Progenitor cell of endocrine pancreas (in vitro differentiated cells): ENCODE data around the gene KIAA1328. TPM values are rescaled to one million over a fixed set of nuclear protein-coding genes. Genes with fewer than 3 reads are reported as not detected.

Source experiments
- DNase-seq: peaks from one replicate; pipeline ENCODE4 v3.0.0; 2021; ENCODE audit warnings: low spot score; ENCODE audit not compliant: unreplicated experiment
- H3K27ac Mint-ChIP-seq: 2 replicates; pipeline ENCODE4 v1.8.0; 2021; ENCODE audit warnings: mild to moderate bottlenecking, moderate library complexity, mixed read lengths
- H3K27me3 Mint-ChIP-seq: 2 replicates; pipeline ENCODE4 v1.8.0; 2021; ENCODE audit warnings: mixed read lengths
- H3K36me3 Mint-ChIP-seq: 2 replicates; pipeline ENCODE4 v1.8.0; 2022; ENCODE audit warnings: mixed read lengths; ENCODE audit not compliant: insufficient read depth
- H3K4me1 Mint-ChIP-seq: 2 replicates; pipeline ENCODE4 v1.8.0; 2021; ENCODE audit warnings: low read depth, mixed read lengths
- H3K4me3 Mint-ChIP-seq: 2 replicates; pipeline ENCODE4 v1.8.0; 2021; ENCODE audit warnings: low read depth, mild to moderate bottlenecking, moderate library complexity, mixed read lengths
- H3K9me3 Mint-ChIP-seq: 2 replicates; pipeline ENCODE4 v1.8.0; 2021; ENCODE audit warnings: low read depth, mixed read lengths
- total RNA-seq: library from RNA; stranded (reverse); gene quantifications from 2 replicates; pipeline ENCODE4 v1.2.1, GENCODE V29; 2021
- TF ChIP-seq, protein P1 (sequence below): fragments of 200-600 bp; sonication (generic); IDR thresholded peaks from one replicate; pipeline ENCODE4 v1.5.0; 2021; ENCODE audit warnings: antibody characterized with exemption, mild to moderate bottlenecking; ENCODE audit not compliant: unreplicated experiment

Gene KIAA1328
- total RNA-seq, 1 donor from 2014 or later = 12.4 TPM

DNA sequence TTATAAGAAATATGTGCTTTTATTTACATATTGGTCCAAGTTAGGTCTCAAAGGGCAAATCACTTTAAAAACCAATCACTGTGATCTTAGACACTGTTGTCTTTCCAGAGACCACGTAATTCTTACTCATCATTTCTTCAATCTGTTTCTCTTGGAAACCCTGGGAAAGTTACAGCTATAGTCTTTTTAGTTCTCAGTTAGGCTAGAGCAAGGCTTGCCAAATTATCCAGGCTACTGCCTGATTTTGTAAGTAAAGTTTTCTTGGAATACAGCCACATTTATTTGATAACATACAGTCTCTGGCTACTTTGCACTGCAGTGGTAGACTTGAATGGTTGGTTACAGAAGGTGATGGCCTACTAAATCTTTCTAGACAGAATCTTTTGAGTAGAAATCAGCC lies 106.0 kb downstream of the KIAA1328 start:
- Mint-ChIP-seq H3K36me3 (peaks cover 24% of the 10 kb centered on the region), H3K27ac (no peak overlapping the region), H3K9me3 (peaks cover 30% of the 10 kb centered on the region), H3K4me1 (no peaks in the 10 kb centered on the region), H3K4me3 (no peak overlapping the region), H3K27me3 (no peaks in the 10 kb centered on the region)
- TF ChIP-seq, protein P1, sequence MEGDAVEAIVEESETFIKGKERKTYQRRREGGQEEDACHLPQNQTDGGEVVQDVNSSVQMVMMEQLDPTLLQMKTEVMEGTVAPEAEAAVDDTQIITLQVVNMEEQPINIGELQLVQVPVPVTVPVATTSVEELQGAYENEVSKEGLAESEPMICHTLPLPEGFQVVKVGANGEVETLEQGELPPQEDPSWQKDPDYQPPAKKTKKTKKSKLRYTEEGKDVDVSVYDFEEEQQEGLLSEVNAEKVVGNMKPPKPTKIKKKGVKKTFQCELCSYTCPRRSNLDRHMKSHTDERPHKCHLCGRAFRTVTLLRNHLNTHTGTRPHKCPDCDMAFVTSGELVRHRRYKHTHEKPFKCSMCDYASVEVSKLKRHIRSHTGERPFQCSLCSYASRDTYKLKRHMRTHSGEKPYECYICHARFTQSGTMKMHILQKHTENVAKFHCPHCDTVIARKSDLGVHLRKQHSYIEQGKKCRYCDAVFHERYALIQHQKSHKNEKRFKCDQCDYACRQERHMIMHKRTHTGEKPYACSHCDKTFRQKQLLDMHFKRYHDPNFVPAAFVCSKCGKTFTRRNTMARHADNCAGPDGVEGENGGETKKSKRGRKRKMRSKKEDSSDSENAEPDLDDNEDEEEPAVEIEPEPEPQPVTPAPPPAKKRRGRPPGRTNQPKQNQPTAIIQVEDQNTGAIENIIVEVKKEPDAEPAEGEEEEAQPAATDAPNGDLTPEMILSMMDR = no peak
- no peak for DNase-seq

DNA sequence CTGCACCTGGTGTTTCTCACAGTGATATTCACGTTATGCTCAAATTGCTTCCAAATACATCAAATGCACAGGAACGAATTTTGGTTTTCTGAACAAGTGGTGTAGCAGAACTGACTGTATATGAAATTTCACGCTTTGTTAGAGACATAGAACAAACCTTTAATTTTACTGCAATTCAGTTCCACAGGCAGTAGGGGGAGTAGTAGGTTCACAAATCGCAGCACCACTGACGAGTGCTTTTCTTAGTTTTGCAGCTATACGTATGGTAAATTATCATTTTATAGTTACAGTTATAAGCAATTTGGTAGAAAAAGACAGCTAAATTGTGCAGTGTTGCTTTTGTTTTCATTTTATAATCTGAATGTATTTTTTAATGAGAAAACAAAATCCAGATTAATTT lies 113.3 kb downstream of the KIAA1328 start:
- no peak overlapping the region for H3K4me3 Mint-ChIP-seq
- TF ChIP-seq, protein P1 = peak; percentile 83
- peaks cover 8% of the 10 kb centered on the region for H3K4me1 Mint-ChIP-seq
- peaks cover 20% of the 10 kb centered on the region for H3K9me3 Mint-ChIP-seq
- no peaks in the 10 kb centered on the region for H3K27me3 Mint-ChIP-seq
- peaks cover 18% of the 10 kb centered on the region for H3K36me3 Mint-ChIP-seq
- DNase-seq = no peak
- H3K27ac Mint-ChIP-seq = no peak overlapping the region

DNA sequence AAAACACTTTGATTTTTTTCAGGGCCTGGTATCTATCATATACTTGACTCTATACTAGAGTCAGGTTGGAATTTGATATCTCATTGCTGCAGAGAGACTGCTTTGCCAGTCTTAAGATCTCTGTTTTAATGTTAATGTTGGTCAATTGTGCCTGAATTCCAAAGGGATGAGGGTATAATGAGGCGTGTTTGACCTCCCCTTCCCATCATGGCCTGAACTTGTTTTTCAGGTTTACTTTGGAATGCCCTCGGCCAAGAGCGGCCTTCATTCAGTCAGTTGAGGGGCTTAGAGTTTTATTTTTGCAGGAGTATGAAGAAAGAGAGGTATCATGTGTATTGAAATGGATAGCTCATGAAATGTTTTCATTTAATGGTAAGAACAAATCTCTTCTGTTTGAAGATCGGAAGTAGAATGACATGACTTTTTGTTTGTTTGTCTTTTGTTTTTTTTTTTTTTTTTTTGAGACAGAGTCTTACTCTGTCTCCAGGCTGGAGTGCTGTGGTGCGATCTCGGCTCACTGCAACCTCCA lies 119.0 kb downstream of the KIAA1328 start:
- Mint-ChIP-seq H3K4me3 (peak overlapping the region; percentile 1), H3K36me3 (peaks cover 7% of the 10 kb centered on the region), H3K4me1 (peaks cover 20% of the 10 kb centered on the region), H3K9me3 (peaks cover 7% of the 10 kb centered on the region), H3K27ac (peak overlapping the region; percentile 88), H3K27me3 (no peaks in the 10 kb centered on the region)
- DNase-seq = no peak
- TF ChIP-seq, protein P1 = no peak

DNA sequence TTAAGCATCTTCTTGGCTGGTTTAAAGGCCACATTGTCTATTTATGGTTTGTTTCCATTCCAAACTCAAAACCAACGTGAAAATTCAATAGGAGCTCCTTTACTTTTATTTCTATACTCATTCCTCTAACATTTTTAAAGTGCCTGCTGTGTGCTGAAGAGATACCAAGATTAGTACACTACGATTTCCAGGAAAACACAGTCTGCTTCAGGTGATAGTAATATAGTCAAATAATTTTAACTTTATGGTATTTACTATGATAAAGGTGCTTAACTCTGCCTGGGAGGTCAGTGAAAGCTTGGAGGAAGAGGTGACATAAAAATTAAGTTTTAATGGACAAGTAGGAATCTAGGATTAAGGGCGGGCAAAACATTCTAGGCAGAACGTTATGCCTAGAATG lies 121.4 kb downstream of the KIAA1328 start:
- Mint-ChIP-seq H3K9me3 (peaks cover 7% of the 10 kb centered on the region), H3K27me3 (no peaks in the 10 kb centered on the region), H3K36me3 (peaks cover 7% of the 10 kb centered on the region), H3K4me1 (peaks cover 17% of the 10 kb centered on the region), H3K4me3 (no peak overlapping the region), H3K27ac (no peak overlapping the region)
- TF ChIP-seq, protein P1 = no peak
- DNase-seq = no peak

DNA sequence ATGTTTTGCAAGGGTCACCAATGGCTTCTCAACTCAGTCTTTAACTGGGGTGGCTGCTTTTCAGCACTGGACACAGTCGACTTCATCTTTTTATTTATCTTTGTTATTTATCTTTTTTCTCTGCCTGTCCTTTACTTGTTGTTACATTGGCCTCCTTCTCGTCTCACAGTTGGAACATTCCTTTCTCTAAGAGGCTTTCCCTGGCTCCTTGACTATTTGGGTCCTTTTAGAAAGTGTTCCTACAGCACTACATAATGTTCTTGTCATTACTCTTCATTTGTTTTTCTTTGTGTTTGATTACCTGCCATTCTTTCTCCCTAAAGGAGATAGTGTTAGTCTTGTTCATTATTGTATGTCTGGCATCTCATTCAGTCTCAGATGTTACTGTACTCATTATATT lies 122.0 kb downstream of the KIAA1328 start:
- Mint-ChIP-seq H3K36me3 (peaks cover 7% of the 10 kb centered on the region), H3K4me3 (no peak overlapping the region), H3K27ac (no peak overlapping the region)

More for the DNA sequence above, 122.0 kb downstream of the KIAA1328 start:
- H3K4me1 Mint-ChIP-seq = peaks cover 17% of the 10 kb centered on the region
- no peaks in the 10 kb centered on the region for H3K27me3 Mint-ChIP-seq
- H3K9me3 Mint-ChIP-seq = peaks cover 7% of the 10 kb centered on the region
- TF ChIP-seq, protein P1 = no peak
- no peak for DNase-seq
